ENCODE measurements around the gene TTC39B. TPM values are rescaled to one million over a fixed set of nuclear protein-coding genes. Genes with fewer than 3 reads are reported as not detected.

Gene TTC39B
- total and polyA plus RNA-seq, 2 of the 8 experiments (the other 6 are each of a cell fraction or from before 2014, with no cell fraction given): 1.6 to 10.9 TPM

- no peak for TF ChIP-seq ATF3 (IDR thresholded peaks at IDR 0.05; ENCODE audit: insufficient read depth, low read depth, low read length)
Observed at GRCh38 chr9:15353892-15354291, 46.9 kb upstream of the TTC39B start (continued).

Measured in H1 (cell line).